ENCODE results near the gene EMX1. TPM values are rescaled to one million over a fixed set of nuclear protein-coding genes. Genes with fewer than 3 reads are reported as not detected.

Gene EMX1
- total and polyA plus RNA-seq, 2 donors (not counting 1 experiment from before 2014, with no cell fraction given), result not detected

DNA sequence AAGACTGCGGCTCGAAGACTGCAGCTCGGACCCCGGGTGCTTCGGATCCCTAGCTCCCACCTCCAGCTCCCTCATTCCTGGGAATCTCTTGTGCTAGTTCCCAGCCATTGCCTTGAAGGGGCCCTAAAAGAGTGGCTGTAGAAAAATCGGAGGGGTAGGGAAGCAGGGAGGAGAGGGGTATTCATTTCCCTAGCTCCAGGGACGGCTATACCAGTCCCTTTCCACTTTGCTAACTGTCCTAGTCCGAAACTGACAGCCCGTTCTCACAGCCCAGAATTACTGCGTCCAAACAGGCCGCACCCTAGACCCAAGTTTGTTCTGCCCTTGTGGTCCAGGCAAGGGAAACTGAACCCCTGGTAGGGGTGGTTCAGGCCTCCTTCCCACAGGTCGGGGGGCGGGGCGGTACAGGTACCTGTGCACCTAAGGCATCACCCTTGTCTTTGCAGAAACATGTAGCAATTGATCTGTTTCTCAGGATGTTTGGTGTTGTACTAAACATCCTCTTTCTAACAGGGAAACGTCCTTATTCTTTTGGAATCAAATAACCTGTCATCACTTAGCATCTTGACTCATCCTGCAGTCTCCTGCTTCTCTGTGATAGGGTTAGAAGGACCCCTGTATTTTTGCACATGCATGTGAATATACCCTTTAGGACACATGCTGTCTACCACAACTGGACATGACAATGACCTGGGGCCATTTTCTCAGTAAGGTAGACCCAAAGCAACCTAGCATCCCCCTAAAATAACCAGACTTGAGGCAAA lies 4.0 kb downstream of the EMX1 start:
- H4K20me1 ChIP-seq (ENCODE audit: control insufficient read depth, extremely low read depth, insufficient read depth, low read length), result no peaks in the 10 kb centered on the region
- H3K4me2 ChIP-seq (ENCODE audit: extremely low read depth, insufficient read depth, low read length), result no peak overlapping the region
- DNase-seq (ENCODE audit: low read depth in 2 of 2), result no peak

DNA sequence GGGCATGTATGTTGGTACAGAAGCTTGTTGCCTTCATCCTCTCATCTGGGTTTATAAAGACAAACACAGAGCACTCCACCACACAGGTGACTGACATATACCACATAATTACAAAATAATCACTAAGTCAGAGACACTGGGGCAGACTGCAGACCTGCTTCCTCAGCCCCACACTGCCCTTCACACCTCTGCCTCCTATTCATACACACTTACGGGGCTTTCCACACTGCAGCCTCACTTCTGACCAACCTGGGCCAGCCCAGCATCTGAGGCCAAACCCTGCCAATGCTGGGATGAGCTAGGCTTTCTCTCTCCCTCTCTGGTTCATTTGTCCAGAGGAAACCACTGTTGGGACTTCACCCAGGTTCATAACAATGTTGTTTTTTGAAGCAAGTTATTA lies 4.5 kb downstream of the EMX1 start:
- Histone ChIP-seq H4K20me1 (ENCODE audit: control insufficient read depth, extremely low read depth, insufficient read depth, low read length) (no peaks in the 10 kb centered on the region), H3K79me2 (ENCODE audit: control insufficient read depth, insufficient read depth, low read length) (no peaks in the 10 kb centered on the region), H3K27ac (ENCODE audit: insufficient read depth, low read length) (no peak overlapping the region), H2AFZ (ENCODE audit: low read length) (no peak overlapping the region), H3K9ac (ENCODE audit: insufficient read depth, low read length) (no peak overlapping the region), H3K4me2 (ENCODE audit: extremely low read depth, insufficient read depth, low read length) (no peak overlapping the region), H3K27me3 (ENCODE audit: control insufficient read depth, insufficient read depth, low read length) (peaks cover 90% of the 10 kb centered on the region), H3K36me3 (ENCODE audit: control insufficient read depth, insufficient read depth, low read length) (no peaks in the 10 kb centered on the region), H3K4me3 (replicated peaks in 1 of 4; ENCODE audit: control extremely low read depth in 1 of 4, insufficient read depth in 1 of 4, low read depth in 3 of 4, low read length in 4 of 4) (no peak overlapping the region), H3K4me1 (ENCODE audit: control insufficient read depth, extremely low read depth, insufficient read depth, low read length) (no peaks in the 10 kb centered on the region), H3K9me3 (ENCODE audit: control insufficient read depth, insufficient read depth, low read depth, low read length) (no peaks in the 10 kb centered on the region)
- TF ChIP-seq, protein P1, sequence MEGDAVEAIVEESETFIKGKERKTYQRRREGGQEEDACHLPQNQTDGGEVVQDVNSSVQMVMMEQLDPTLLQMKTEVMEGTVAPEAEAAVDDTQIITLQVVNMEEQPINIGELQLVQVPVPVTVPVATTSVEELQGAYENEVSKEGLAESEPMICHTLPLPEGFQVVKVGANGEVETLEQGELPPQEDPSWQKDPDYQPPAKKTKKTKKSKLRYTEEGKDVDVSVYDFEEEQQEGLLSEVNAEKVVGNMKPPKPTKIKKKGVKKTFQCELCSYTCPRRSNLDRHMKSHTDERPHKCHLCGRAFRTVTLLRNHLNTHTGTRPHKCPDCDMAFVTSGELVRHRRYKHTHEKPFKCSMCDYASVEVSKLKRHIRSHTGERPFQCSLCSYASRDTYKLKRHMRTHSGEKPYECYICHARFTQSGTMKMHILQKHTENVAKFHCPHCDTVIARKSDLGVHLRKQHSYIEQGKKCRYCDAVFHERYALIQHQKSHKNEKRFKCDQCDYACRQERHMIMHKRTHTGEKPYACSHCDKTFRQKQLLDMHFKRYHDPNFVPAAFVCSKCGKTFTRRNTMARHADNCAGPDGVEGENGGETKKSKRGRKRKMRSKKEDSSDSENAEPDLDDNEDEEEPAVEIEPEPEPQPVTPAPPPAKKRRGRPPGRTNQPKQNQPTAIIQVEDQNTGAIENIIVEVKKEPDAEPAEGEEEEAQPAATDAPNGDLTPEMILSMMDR (conservative IDR thresholded peaks at IDR 0.05 in 1 of 2, IDR thresholded peaks at IDR 0.05 in 1 of 2; ENCODE audit: low read depth in 1 of 2, low read length in 2 of 2), result no peak
- TF ChIP-seq EZH2 (IDR thresholded peaks at IDR 0.05; ENCODE audit: low read length, missing control alignments), result no peak
- no peak for DNase-seq (ENCODE audit: low read depth in 2 of 2)

More for the DNA sequence above, 4.0 kb downstream of the EMX1 start:
- no peak overlapping the region for H3K27ac ChIP-seq (ENCODE audit: insufficient read depth, low read length)
- H3K9ac ChIP-seq (ENCODE audit: insufficient read depth, low read length), result no peak overlapping the region
- no peak overlapping the region for H2AFZ ChIP-seq (ENCODE audit: low read length)
- no peaks in the 10 kb centered on the region for H3K36me3 ChIP-seq (ENCODE audit: control insufficient read depth, insufficient read depth, low read length)
- H3K9me3 ChIP-seq (ENCODE audit: control insufficient read depth, insufficient read depth, low read depth, low read length), result no peaks in the 10 kb centered on the region
- no peaks in the 10 kb centered on the region for H3K79me2 ChIP-seq (ENCODE audit: control insufficient read depth, insufficient read depth, low read length)
- peaks cover 90% of the 10 kb centered on the region for H3K27me3 ChIP-seq (ENCODE audit: control insufficient read depth, insufficient read depth, low read length)
- no peak overlapping the region for H3K4me3 ChIP-seq (replicated peaks in 1 of 4; ENCODE audit: control extremely low read depth in 1 of 4, insufficient read depth in 1 of 4, low read depth in 3 of 4, low read length in 4 of 4)
- H3K4me1 ChIP-seq (ENCODE audit: control insufficient read depth, extremely low read depth, insufficient read depth, low read length), result no peaks in the 10 kb centered on the region
- TF ChIP-seq, protein P1 (conservative IDR thresholded peaks at IDR 0.05 in 1 of 2, IDR thresholded peaks at IDR 0.05 in 1 of 2; ENCODE audit: low read depth in 1 of 2, low read length in 2 of 2), result no peak
- no peak for TF ChIP-seq EZH2 (IDR thresholded peaks at IDR 0.05; ENCODE audit: low read length, missing control alignments)

DNA sequence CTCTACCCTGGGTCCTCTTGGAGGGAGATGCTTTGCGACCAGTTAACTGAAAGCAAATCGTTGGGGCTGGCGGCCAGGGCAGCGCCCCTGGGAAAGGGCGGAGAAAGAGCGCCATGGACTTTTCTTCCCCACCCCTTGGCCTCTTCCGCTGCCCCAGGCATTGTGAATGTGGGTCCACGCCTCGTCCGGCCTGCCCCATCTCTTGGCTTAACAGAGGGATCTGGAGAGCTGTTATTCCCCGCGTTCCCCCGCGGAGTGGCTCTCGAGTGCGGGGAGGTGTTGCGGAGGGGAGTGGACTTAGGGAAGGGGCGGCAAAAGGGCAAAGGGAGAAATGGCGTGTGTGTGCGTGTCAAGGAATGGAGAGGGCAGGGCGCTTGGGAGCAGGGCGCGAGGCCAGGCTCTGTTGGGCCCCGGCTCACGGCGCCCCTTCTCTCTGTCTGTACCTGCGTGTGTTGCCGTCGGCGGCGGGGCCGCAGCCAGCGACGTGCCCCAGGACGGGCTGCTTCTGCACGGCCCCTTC lies 6.6 kb downstream of the EMX1 start:
- Histone ChIP-seq H3K36me3 (ENCODE audit: control insufficient read depth, insufficient read depth, low read length) (no peaks in the 10 kb centered on the region), H2AFZ (ENCODE audit: low read length) (no peak overlapping the region), H4K20me1 (ENCODE audit: control insufficient read depth, extremely low read depth, insufficient read depth, low read length) (no peaks in the 10 kb centered on the region), H3K9ac (ENCODE audit: insufficient read depth, low read length) (no peak overlapping the region), H3K4me2 (ENCODE audit: extremely low read depth, insufficient read depth, low read length) (no peak overlapping the region), H3K4me1 (ENCODE audit: control insufficient read depth, extremely low read depth, insufficient read depth, low read length) (no peaks in the 10 kb centered on the region), H3K9me3 (ENCODE audit: control insufficient read depth, insufficient read depth, low read depth, low read length) (no peaks in the 10 kb centered on the region), H3K27me3 (ENCODE audit: control insufficient read depth, insufficient read depth, low read length) (peaks cover 94% of the 10 kb centered on the region), H3K79me2 (ENCODE audit: control insufficient read depth, insufficient read depth, low read length) (no peaks in the 10 kb centered on the region), H3K27ac (ENCODE audit: insufficient read depth, low read length) (no peak overlapping the region), H3K4me3 (replicated peaks in 1 of 4; ENCODE audit: control extremely low read depth in 1 of 4, insufficient read depth in 1 of 4, low read depth in 3 of 4, low read length in 4 of 4) (no peak overlapping the region)
- no peak for DNase-seq (ENCODE audit: low read depth in 2 of 2)
- TF ChIP-seq, protein P1 (conservative IDR thresholded peaks at IDR 0.05 in 1 of 2, IDR thresholded peaks at IDR 0.05 in 1 of 2; ENCODE audit: low read depth in 1 of 2, low read length in 2 of 2), result no peak
- peak; percentile 94 for TF ChIP-seq EZH2 (IDR thresholded peaks at IDR 0.05; ENCODE audit: low read length, missing control alignments)
